K562 (cell line): ENCODE measurements around the gene NQO2. TPM values are rescaled to one million over a fixed set of nuclear protein-coding genes. Genes with fewer than 3 reads are reported as not detected.

Experiments
- BMI1 ChIP-seq: fragments of 150-350 bp; IDR thresholded peaks from 2 replicates; pipeline ENCODE4 v1.6.1; 2014; ENCODE audit warnings: low read length
- C11orf30 ChIP-seq: fragments of 450-650 bp; IDR thresholded peaks from 2 replicates; pipeline ENCODE4 v1.6.1; 2016; ENCODE audit warnings: low read depth, mild to moderate bottlenecking
- GTF2E2 ChIP-seq: fragments of 200-800 bp; sonication (Bioruptor generic); IDR thresholded peaks from 2 replicates; pipeline ENCODE4 v1.6.1; 2016; ENCODE audit warnings: missing genetic modification characterization, missing compliant biosample characterization
- JUNB ChIP-seq: fragments of 450-650 bp; formaldehyde crosslinking; conservative IDR thresholded peaks from 2 replicates; pipeline ENCODE4 v1.4.0; 2020; ENCODE audit warnings: mild to moderate bottlenecking
- KDM4B ChIP-seq, 2 experiments: fragments of 450-650 bp in 1 of 2; sonication (generic) in 1 of 2; IDR thresholded peaks; 2 replicates each; pipeline ENCODE4 v1.6.1; 2016 to 2017; ENCODE audit warnings: borderline replicate concordance in 2 of 2, antibody characterized with exemption in 1 of 2, low read depth in 1 of 2, mild to moderate bottlenecking in 1 of 2
- MEIS2 ChIP-seq: fragments of 450-650 bp; IDR thresholded peaks from 2 replicates; pipeline ENCODE4 v1.6.1; 2014; ENCODE audit warnings: mild to moderate bottlenecking; ENCODE audit not compliant: partially characterized antibody
- MTA1 ChIP-seq: fragments of 450-650 bp; IDR thresholded peaks from 2 replicates; pipeline ENCODE4 v1.6.1; 2017; ENCODE audit warnings: borderline replicate concordance
- NCOA6 ChIP-seq: fragments of 450-650 bp; IDR thresholded peaks from 2 replicates; pipeline ENCODE4 v1.6.1; 2017; ENCODE audit warnings: mild to moderate bottlenecking
- POLR2B ChIP-seq: fragments of 450-650 bp; IDR thresholded peaks from 2 replicates; pipeline ENCODE4 v1.6.1; 2018; ENCODE audit warnings: low read depth; ENCODE audit not compliant: partially characterized antibody
- POLR2G ChIP-seq: fragments of 200-400 bp; formaldehyde crosslinking; IDR thresholded peaks from 2 replicates; pipeline ENCODE4 v1.6.1; 2017; ENCODE audit warnings: low read depth, mild to moderate bottlenecking, antibody characterized with exemption, low read length, moderate library complexity
- SETDB1 ChIP-seq: IDR thresholded peaks from one replicate; pipeline ENCODE4 v1.6.1; 2012; ENCODE audit warnings: low read length, control low read depth, inconsistent platforms
- SLC30A9 ChIP-seq: fragments of 250-450 bp; sonication (Bioruptor Pico); IDR thresholded peaks from 2 replicates; pipeline ENCODE4 v1.8.0; 2022; ENCODE audit warnings: mild to moderate bottlenecking, moderate library complexity
- TGIF2 ChIP-seq: sonication (generic); formaldehyde crosslinking; IDR thresholded peaks from 2 replicates; pipeline ENCODE4 v1.8.1; 2022; ENCODE audit warnings: mild to moderate bottlenecking, missing genetic modification reagents, moderate library complexity
- UBTF ChIP-seq, 2 experiments: IDR thresholded peaks; 2 replicates each; pipeline ENCODE4 v1.6.1; 2012; ENCODE audit warnings: improper control_type of control experiment in 2 of 2, low read depth in 2 of 2, low read length in 2 of 2, borderline replicate concordance in 1 of 2
- ZBTB2 ChIP-seq: fragments of 450-650 bp; IDR thresholded peaks from 2 replicates; pipeline ENCODE4 v1.6.1; 2016; ENCODE audit warnings: antibody characterized with exemption
- ZNF12 ChIP-seq: sonication (generic); formaldehyde crosslinking; IDR thresholded peaks from 2 replicates; pipeline ENCODE4 v1.4.0; 2020; ENCODE audit warnings: mild to moderate bottlenecking, missing genetic modification reagents
- ZNF3 ChIP-seq: fragments of 250-450 bp; sonication (Bioruptor Pico); IDR thresholded peaks from 2 replicates; pipeline ENCODE4 v1.5.0; 2021; ENCODE audit warnings: mild to moderate bottlenecking, moderate library complexity
- ZNF431 ChIP-seq: sonication (generic); formaldehyde crosslinking; IDR thresholded peaks from 2 replicates; pipeline ENCODE4 v1.8.0; 2022; ENCODE audit warnings: mild to moderate bottlenecking, missing genetic modification reagents
- ZNF436 ChIP-seq: fragments of 250-450, 450-650 bp; sonication (Bioruptor Pico); formaldehyde crosslinking; IDR thresholded peaks from 2 replicates; pipeline ENCODE4 v1.7.0; 2020; ENCODE audit warnings: mild to moderate bottlenecking
- ZNF695 ChIP-seq: fragments of 450-650 bp; formaldehyde crosslinking; IDR thresholded peaks from 2 replicates; pipeline ENCODE4 v1.4.0; 2020; ENCODE audit warnings: mild to moderate bottlenecking, moderate library complexity
- ZNF766 ChIP-seq: fragments of 200-800 bp; sonication (Bioruptor generic); conservative IDR thresholded peaks from 2 replicates; pipeline ENCODE4 v1.6.1; 2016; ENCODE audit warnings: missing genetic modification characterization, missing compliant biosample characterization
- ZNF778 ChIP-seq: fragments of 450-650 bp; formaldehyde crosslinking; IDR thresholded peaks from 2 replicates; pipeline ENCODE4 v1.4.0; 2020; ENCODE audit warnings: mild to moderate bottlenecking, moderate library complexity
- ZSCAN29 ChIP-seq: fragments of 450-650 bp; IDR thresholded peaks from 2 replicates; pipeline ENCODE4 v1.6.1; 2017
- polyA plus RNA-seq, 8 experiments: library from polyadenylated mRNA; depleted of rRNA in 4 of 8; stranded (reverse) in 5 of 8; unstranded in 3 of 8; fragments of >200 nt; fragmentation: Nextera tagmentation in 2 of 8; fragmentation: Illumina TruSeq in 1 of 8; extraction: Ambion mirVana in 2 of 8; extraction: Trizol in 1 of 8; gene quantifications; 2 replicates each; pipeline versions ENCODE4 v1.2.1 to v1.2.3, GENCODE V29; 2011 to 2014; ENCODE audit warnings: inconsistent platforms in 1 of 8, missing spikeins in 1 of 8
- total RNA-seq, 7 experiments: library from RNA; depleted of rRNA in 6 of 7; stranded (reverse); fragments of >200 nt in 6 of 7; fragmentation: Illumina TruSeq in 2 of 7; extraction: Trizol in 2 of 7; gene quantifications; 2 replicates each; pipeline versions ENCODE4 v1.2.1 to v1.2.3, GENCODE V29; 2011 to 2021; ENCODE audit warnings: low replicate concordance in 1 of 7

NQO2 gene
- total and polyA plus RNA-seq, 9 of the 15 experiments (the other 6 are each of a cell fraction or from before 2014, with no cell fraction given) = 54.6 to 214 (median 116) TPM

DNA sequence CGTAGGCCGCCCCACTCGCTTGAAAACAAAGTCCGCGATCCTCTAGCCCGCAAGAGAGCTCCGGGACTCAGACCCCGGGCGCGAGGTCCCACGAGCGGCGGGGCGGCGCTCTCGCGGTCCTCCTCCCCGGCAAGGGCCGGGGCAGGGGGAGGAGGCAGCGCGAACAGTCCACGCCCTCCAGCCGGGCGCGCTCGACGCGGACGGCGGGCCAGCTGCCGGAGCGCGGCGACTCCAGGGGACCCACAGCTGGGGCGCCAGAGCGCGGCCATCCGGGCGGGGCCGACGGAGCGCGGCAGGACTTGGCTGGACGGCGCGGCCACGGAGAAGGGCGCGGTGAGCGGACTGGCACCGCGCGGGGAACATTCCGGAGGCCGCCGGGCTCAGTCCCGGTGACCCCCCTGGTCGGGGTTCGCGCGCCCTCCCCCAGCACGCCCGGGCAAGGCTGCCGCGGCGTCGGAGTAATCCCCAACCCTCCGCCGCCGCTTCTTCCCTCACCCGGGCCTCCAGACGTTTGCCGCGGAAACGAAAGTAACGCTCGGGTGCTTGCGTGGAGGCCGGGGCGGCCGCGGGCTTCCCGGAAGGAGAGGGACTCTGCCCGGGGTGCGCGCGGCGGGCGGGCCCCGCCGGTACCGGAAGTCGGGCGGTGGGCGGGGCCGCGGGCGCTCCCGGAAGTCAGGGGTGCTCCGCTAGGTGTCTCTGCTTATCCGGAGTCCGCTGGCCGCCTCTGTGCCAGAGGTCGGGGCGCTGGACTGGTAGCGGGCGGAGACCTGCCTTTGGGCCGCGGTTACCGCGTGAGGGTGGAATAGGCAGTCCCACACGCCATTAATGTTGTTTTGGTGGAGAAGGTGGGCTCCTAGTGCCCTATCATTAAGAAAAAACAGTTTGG lies 68.9 kb downstream of the NQO2 start, which contains the start of gene RIPK1 (continued):
- TF ChIP-seq UBTF (IDR thresholded peaks at IDR 0.05; ENCODE audit: borderline replicate concordance in 1 of 2, low read depth in 2 of 2, low read length in 2 of 2) (peak; percentile 81 to 89; a peak in 3 of 4 replicates), POLR2B (peak; percentile 89), ZNF695 (CRISPR knock-in tag) (no peak), ZNF778 (CRISPR knock-in tag) (no peak), ZNF766 (CRISPR knock-in tag) (peak; percentile 55; the same call in 1 of the 2 replicates), ZSCAN29 (0 out of 2 replicates have a peak, but pooled peaks have one; percentile 70), ZNF431 (peak; percentile 76; the same call in 1 of the 2 replicates), MEIS2 (peak; percentile 17), ZBTB2 (0 out of 2 replicates have a peak, but pooled peaks have one; percentile 42), GTF2E2 (tag) (peak; percentile 90; the same call in 1 of the 2 replicates), ZNF12 (no peak), SETDB1 (peak; percentile 60), POLR2G (peak; percentile 99), TGIF2 (CRISPR knock-in tag) (peak; percentile 96), ZNF436 (CRISPR knock-in tag) (no peak), ZNF3 (no peak), JUNB (CRISPR knock-in tag) (0 out of 2 replicates have a peak, but pooled peaks have one; percentile 3), SLC30A9 (CRISPR knock-in tag) (no peak), KDM4B (IDR thresholded peaks at IDR 0.05; ENCODE audit: borderline replicate concordance in 2 of 2, low read depth in 1 of 2) (peak in 1 of 2 experiments; percentile 90; a peak in 1 of 4 replicates), C11orf30 (0 out of 2 replicates have a peak, but pooled peaks have one; percentile 29), BMI1 (no peak), NCOA6 (peak; percentile 88), MTA1 (peak; percentile 87)
